ENCODE results near the gene SUPT5H. TPM values are rescaled to one million over a fixed set of nuclear protein-coding genes. Genes with fewer than 3 reads are reported as not detected.

Gene SUPT5H
- total RNA-seq, 1 donor from 2014 or later = 57.0 TPM

DNA sequence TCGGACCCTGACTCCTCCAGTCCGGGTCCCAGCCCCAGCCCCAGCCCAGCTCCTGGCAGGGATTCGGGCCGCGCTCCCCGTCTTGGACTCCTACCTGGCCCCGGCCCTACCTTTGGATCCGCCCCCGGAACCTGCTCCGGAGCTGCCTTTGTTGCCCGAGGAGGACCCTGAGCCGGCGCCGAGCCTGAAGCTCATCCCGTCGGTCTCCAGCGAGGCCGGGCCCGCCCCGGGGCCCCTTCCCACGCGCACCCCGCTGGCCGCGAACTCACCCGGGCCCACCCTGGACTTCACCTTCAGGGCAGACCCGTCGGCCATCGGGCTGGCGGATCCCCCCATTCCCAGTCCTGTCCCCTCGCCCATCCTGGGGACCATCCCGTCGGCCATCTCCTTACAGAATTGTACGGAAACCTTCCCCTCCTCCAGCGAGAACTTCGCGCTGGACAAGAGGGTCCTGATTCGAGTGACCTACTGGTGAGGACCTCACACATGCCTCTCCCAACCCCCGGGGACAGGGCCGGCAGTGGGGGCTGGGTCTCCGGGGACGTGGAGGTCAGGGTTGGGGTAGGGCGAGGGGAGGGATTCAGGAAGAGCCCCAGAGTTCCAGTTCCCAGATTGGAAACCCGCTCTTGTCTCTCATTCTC is 70.3 kb downstream of the SUPT5H start:
- ATAC-seq (no peak), DNase-seq (ENCODE audit: low spot score) (no peak)

GRCh38 chr19:39516270-39516669 is 70.9 kb downstream of the SUPT5H start:
- DNase-seq (ENCODE audit: low spot score) (no peak), ATAC-seq (no peak)

- no peak for DNase-seq (ENCODE audit: low spot score)
- ATAC-seq = no peak
These were observed 72.0 kb downstream of the SUPT5H start for GRCh38 chr19:39517432-39517831.

DNA sequence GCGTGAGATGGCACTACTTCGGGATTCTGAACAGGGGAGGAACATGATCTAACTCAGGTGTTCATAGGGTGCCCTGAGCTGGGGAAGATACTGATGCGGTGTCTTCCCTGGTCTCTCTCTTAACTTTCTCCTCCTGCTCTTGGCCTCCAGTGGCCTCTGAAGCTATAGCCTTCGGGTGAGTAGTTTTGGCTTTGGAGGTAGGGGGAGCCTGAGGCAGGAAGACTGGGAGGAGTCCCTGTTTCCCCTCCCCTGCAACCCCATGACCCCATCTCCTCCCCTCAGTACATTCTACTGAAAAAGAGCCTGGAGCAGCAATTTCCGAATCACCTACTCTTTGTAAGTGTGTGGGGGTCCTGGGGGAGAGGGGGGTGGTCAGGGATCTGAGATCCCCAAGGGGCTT is 73.1 kb downstream of the SUPT5H start:
- DNase-seq (ENCODE audit: low spot score) (no peak), ATAC-seq (no peak)

DNA sequence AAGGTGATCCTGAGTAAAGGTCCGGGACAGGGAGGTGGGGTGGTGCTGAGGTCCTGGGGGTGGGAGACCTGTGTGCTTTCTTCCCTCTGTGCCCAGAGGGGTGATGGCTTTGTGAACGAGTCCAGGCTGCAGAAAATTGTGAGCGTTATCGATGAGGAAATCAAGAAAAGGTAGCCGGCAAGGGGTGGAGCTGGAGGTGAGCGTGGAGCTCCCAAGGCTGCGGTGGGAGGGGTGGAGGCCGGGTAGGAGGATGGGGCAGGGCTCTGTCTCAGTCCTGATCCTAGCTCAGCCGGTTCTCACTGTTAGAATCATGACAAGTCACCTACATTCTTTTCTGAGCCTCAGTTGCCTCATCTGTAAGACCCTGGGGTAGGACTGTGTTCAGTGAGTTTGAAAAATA is 73.6 kb downstream of the SUPT5H start:
- DNase-seq (ENCODE audit: low spot score) = no peak
- ATAC-seq = no peak

DNA sequence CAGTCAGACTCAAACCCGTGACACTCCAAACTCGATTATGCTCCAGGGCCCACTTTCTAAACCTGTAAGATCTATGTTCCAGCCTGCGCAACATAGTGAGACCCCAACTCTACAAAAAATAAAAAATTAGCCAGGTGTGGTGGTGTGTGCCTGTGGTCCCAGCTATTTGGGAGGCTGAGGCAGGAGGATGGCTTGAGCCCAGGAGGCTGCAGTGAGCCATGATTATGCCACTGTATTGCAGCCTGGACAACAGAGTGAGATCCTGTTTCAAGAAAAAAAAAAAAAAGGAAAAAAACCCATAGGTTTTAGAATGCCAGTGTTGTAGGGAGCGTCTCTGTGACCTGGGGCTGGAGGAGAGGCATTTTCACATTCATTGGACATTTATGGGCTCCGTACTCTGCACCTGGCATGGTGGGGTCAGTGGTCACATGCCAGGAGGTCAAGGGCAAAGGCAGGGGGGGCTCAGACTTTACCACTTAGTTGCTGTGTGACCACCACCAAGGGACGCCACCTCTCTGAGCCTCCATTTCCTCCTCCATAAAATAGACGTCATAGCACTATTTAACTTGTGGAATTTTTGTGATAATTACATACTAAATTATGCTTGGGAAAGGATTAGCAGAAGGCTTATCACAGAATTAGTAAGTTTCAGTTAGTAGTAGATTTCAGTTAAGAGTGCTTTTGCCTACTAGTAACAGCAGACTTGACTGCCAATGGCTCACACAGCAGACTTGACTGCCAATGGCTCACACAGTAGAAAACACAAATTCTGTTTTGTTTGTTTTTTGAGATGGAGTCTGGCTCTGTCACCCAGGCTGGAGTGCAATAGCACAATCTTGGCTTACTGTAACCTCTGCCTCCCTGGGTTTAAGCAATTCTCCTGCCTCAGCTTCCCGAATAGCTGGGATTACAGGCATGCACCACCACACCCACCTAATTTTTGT is 75.4 kb downstream of the SUPT5H start:
- DNase-seq (ENCODE audit: low spot score) (no peak), ATAC-seq (no peak)

DNA sequence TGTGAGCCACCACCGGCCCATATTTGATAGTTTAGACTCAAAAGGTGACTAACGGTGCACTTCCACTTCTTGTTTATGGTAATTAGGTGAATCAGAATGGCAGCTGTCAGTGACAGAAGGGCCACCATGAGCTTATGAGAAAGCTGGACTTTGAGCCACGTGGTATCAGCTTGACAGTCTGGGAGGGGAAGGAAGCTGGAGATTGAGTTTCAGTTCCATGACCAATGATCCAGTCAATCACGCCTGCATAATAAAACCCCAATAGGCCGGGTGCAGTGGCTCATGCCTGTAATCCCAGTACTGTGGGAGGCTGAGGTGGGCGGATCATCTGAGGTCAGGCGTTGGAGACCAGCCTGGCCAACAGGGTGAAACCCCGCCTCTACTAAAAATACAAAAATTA is 79.1 kb downstream of the SUPT5H start:
- DNase-seq (ENCODE audit: low spot score) (no peak), ATAC-seq (no peak)

- ATAC-seq (no peak), DNase-seq (ENCODE audit: low spot score) (no peak)
These were observed 79.8 kb downstream of the SUPT5H start for GRCh38 chr19:39525205-39525604.

Other genes with a start within 250 kb of the SUPT5H start
- 0.08 TPM for gene NCCRP1, start 248.6 kb upstream of the SUPT5H start, total RNA-seq
- gene SYCN, start 241.3 kb upstream of the SUPT5H start, total RNA-seq = 1.6 TPM
- not detected for gene IFNL3, start 200.6 kb upstream of the SUPT5H start, total RNA-seq
- gene IFNL4, start 196.7 kb upstream of the SUPT5H start, total RNA-seq = not detected
- gene IFNL2, start 177.2 kb upstream of the SUPT5H start, total RNA-seq = not detected
- gene IFNL1, start 149.2 kb upstream of the SUPT5H start, total RNA-seq = not detected
- 0.78 TPM for gene LRFN1, start 124.7 kb upstream of the SUPT5H start, total RNA-seq
- 11.3 TPM for gene GMFG, start 109.5 kb upstream of the SUPT5H start, total RNA-seq
- 30.1 TPM for gene SAMD4B, start 103.2 kb upstream of the SUPT5H start, total RNA-seq
- 21.3 TPM for gene PAF1, start 54.5 kb upstream of the SUPT5H start, total RNA-seq
- 19.2 TPM for gene MED29, start 54.2 kb upstream of the SUPT5H start, total RNA-seq
- gene ZFP36, start 38.7 kb upstream of the SUPT5H start, total RNA-seq = 44.0 TPM
- gene PLEKHG2, start 32.9 kb upstream of the SUPT5H start, total RNA-seq = 3.8 TPM
- gene RPS16, start 9.6 kb upstream of the SUPT5H start, total RNA-seq = 668 TPM
- 31.7 TPM for gene TIMM50, start 35.3 kb downstream of the SUPT5H start, total RNA-seq
- gene DLL3, start 53.4 kb downstream of the SUPT5H start, total RNA-seq = not detected
- gene SELENOV, start 69.6 kb downstream of the SUPT5H start, total RNA-seq = not detected
- gene EID2B, start 87.3 kb downstream of the SUPT5H start, total RNA-seq = 0.43 TPM
- 6.6 TPM for gene EID2, start 94.6 kb downstream of the SUPT5H start, total RNA-seq
- gene LGALS13, start 156.9 kb downstream of the SUPT5H start, total RNA-seq = not detected
- gene LGALS16, start 210.3 kb downstream of the SUPT5H start, total RNA-seq = not detected

Measured in left lobe of liver (tissue), 2 donors.